Prostate gland (tissue), 2 donors: ENCODE measurements around the gene ABLIM3.

Experiments
- CTCF ChIP-seq, 4 experiments: fragments of 200-600 bp in 2 of 4; fragments of 450-650 bp in 2 of 4; sonication (generic) in 2 of 4; IDR thresholded peaks; 1 replicate in 3 of 4; 2 replicates in 1 of 4; pipeline ENCODE4 v1.5.1; 2016 to 2019; ENCODE audit warnings: antibody characterized with exemption in 4 of 4, mild to moderate bottlenecking in 2 of 4, moderate library complexity in 2 of 4
- POLR2A ChIP-seq: fragments of 450-650 bp; IDR thresholded peaks from one replicate; pipeline ENCODE4 v1.6.1; 2016; ENCODE audit warnings: antibody characterized with exemption, mild to moderate bottlenecking

DNA sequence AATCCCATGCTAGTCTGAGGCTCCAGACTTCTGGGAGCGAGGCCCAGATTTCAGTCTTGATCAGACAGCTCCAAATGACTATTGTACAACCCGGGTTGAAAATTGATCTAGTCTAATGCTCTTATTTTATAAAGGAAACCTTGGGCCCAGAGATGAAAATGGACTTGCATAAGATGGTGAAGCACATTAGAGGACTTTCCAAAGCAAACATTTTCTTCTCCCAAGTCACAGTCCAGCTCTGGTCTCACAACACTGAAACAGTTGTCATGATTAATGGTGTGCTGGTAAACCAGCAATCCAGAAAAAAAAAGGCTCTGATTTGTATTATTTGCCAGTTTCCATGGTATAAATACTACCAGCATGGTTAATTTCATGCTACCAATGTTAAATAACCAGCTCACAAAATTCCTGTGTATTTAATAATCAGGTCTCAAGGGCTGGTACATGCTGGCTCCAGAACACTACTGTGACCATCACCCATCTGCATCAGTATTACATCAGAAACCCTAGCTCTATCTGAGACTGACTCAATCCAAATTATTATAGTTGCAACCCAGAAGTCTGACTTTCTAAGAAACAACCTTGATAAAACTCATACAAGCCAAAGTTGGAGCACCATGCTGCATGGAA, 32.5 kb upstream of the ABLIM3 start:
- TF ChIP-seq POLR2A (no peak), CTCF (IDR thresholded peaks at IDR 0.05) (no peak)
